GM23248 (cell line): ENCODE results near the gene DGKA.

Experiments
- EZH2 ChIP-seq: fragments of 200-600 bp; sonication (generic); IDR thresholded peaks from 2 replicates; pipeline ENCODE4 v1.6.1; 2018; ENCODE audit warnings: antibody characterized with exemption, mild to moderate bottlenecking; ENCODE audit not compliant: insufficient read depth, poor library complexity, severe bottlenecking
- EZH2phosphoT487 ChIP-seq: fragments of 200-600 bp; sonication (generic); IDR thresholded peaks from 2 replicates; pipeline ENCODE4 v1.6.1; 2018; ENCODE audit warnings: antibody characterized with exemption, moderate library complexity, mild to moderate bottlenecking, low read depth; ENCODE audit not compliant: insufficient read depth

- TF ChIP-seq EZH2 (no peak), EZH2phosphoT487 (no peak)
Measured at GRCh38 chr12:55934773-55935172, 3.8 kb downstream of the DGKA start.
